HK-2 (cell line): ENCODE data around the gene NUCKS1.

ENCODE experiments used
- DNase-seq: peaks from one replicate; pipeline ENCODE4 v3.0.0-alpha.2; 2018; ENCODE audit not compliant: unreplicated experiment

The NUCKS1 gene

GRCh38 chr1:205670150-205670446 lies 79.9 kb downstream of the NUCKS1 start:
- no peak for DNase-seq

GRCh38 chr1:205669341-205670149 lies 80.4 kb downstream of the NUCKS1 start:
- no peak for DNase-seq

- DNase-seq = no peak
These were observed 81.0 kb downstream of the NUCKS1 start for GRCh38 chr1:205668951-205669340.

- no peak for DNase-seq
These were observed 81.9 kb downstream of the NUCKS1 start for GRCh38 chr1:205667909-205668643.

DNA sequence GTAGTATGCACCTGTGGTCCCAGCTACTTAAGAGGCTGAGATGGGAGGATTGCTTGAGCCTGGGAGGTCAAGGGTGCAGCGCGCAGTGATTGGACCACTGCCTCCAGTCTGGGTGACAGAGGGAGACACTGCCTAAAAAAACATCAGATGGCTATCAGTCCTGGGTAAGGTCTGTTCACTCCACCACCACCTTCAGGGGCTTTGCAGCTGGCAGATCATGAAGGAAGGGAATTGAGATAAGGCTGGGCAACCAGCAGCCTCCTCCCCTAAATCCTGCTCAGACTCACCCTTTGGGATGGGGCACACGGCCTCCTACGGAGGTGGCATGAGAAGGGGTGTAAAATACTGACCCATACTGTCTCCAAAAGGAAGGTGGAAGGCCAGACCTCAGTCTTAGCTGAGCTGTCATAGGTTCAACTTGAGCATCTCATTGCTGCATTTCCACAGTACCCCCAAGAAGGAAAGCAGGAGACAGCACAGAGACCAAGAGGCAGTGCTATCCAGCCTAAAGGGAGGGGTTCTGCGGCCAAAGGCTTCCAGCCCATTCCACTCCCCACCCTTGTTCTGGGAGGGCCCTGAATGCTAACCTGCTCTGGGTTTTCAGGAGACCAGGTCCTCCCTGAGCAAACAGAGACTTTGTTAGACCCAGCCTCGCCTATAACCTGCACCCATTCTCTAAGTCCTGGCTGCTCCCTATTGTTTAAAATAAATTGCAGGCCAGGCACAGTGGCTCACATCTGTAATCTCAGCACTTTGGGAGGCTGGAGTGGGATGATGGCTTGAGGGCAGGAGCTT lies 83.4 kb downstream of the NUCKS1 start:
- no peak for DNase-seq

DNA sequence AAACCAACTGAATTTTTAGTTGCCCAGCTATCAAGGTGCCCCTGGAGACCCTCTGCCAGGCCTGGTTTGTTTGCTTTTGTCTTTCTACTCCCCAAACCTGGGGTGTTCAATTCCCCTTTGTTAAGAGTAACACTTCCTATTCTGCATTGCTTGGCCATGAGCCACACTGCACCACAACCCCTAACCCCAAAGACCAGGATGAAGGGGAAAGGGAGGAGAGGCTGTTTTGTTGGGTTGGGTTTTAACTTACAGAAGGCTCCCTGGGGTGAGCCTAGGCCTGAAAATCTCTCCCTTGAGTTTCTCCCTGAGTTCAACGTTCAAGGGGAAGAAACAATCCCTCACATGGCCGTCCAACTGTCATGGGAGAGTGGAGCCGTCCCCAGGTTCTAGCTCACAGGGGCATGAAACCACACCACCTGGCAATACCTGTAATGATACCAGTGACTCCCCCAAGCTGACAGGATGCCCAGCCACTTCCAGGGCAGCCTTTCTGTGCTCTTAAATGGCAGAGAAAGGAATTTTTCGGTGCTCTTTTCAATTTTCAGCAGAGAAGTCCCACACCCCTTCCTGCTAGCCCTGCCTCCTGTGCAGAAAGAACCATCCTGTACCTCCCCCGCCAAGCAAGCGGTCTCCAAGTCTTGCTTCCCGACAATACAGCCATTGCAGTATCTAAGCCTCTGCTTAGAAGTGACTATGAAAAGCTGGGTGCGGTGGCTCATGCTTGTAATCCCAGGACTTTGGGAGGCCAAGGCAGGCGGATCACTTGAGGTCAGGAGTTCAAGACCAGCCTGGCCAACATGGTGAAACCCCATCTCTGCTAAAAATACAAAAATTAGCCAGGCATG lies 84.6 kb downstream of the NUCKS1 start:
- no peak for DNase-seq

DNA sequence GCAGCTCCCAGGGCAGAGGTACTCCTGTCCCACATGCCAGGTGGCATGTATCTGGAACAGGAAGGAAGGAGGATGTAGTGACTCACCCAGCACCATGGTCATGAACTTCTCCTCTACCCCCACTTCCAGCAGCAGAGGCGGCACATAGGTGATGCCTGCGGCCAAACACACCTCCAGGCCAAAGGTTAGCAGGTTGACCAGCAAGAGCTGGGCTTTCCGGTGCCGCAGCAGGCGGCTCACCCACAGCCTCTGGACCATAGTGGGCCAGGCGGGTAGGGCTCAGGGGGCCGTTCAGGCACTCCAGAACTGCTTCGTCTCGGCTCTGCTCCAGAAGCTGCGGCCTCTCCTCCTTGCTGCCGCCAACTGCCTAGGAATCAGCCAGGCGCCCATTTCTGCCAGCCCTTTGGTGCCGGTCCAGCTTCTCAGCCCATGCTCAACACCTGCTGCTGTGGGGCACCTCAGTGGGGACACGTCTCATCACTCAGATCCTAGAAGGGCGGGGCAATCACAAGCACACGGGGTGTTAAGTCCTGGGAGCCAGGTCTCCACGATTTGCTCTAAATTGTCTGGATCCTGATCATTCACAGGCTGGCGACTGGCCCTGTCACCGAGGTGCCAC lies 85.5 kb downstream of the NUCKS1 start:
- peak; percentile 38 for DNase-seq

DNA sequence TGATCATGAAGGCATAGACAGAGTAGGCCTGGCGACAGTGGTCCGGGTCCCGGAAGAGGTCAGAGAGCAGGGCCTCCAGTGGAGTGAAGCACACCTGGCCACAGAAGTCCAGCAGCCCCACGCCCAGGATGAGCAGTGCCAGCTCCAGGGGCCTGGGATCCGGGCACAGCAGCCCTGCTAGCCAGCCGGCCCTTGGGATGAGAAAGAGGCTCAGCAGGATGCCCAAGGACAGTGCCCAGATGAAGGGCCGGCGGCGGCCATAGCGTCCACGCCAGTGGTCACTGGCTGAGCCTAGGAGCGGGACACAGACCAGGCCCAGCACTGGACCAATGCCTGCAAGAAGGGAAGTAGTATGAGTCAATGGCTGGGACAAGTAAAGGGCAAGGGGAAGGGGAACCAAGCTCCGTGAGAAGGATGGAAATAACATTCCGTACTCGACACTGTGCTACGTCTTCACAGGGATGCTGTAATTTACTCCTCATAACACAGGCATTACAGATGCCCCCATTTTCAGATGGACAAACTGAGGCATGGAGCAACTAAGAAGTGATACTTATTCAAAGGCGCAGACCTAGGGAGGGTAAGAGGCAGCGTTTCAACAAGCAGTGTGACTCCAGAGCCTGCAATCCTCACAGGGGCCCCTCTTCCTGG lies 86.6 kb downstream of the NUCKS1 start:
- DNase-seq = no peak
